Choroid plexus epithelial cell (primary cell): ENCODE measurements around the gene CRHR2.

Source experiments
- DNase-seq: peaks from one replicate; pipeline ENCODE4 v3.0.0-alpha.2; 2010; ENCODE audit warnings: low read depth
- H3K4me3 ChIP-seq: 2 replicates; pipeline ENCODE4 v1.5.1; 2011; ENCODE audit warnings: low read depth, mild to moderate bottlenecking, control low read depth, low read length, moderate library complexity
- CTCF ChIP-seq: conservative IDR thresholded peaks from 2 replicates; pipeline ENCODE4 v1.5.1; 2011; ENCODE audit warnings: low read depth, mild to moderate bottlenecking, control low read depth, inconsistent platforms, low read length, moderate library complexity

Gene CRHR2

DNA sequence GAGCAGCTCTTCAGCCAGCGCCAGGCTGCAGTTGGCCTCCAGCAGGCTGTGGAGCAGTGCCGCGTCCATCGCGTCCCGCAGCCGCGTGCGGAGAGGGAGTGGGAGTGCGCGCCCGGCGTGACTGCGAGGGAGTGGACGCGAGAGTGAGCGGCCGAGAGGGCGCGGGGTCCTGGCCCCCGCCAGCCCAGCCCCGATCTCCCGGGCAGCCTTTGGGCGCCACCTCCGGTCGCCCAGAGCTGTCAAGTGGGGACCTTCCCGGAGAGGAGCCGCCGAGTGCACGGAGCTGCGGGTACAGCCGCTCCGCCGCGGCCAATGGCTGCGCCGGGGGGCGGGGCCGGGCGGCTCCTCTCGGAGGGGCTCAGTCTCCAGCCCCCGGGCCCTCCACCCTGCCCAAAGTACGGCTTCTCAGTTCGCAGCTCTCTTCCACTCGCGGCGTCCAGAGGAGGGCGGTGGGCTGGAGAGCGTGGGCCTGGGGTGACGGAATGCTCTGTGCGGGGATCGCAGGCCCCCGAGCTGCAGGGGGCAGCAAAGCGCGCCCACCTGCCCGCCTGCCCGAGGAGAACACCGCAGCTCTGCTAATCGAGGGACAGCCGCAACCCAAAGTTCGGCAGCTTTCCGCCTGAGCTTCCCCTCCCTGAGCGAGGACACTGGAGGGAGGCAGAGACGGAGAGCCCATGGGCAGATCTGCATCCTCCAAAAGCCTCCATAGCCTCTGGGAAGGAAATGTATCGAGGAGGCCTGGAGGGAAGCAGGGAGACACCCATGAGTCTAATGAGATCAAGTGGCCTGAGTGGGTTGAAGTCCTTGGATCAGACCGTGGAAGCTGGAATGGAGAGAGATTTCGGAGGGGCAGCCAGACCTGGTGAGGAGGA is at the start of gene CRHR2:
TSS of gene CRHR2 (minus strand) at position 245 of the 872 bp plus-strand sequence. CDS start at position 69, 176 bp downstream.
- DNase-seq: no peak
- peak; percentile 21 for TF ChIP-seq CTCF
- no peak within 1 kb of the TSS for H3K4me3 ChIP-seq

GRCh38 chr7:30731581-30731980 is 49.3 kb upstream of the CRHR2 start:
- H3K4me3 ChIP-seq: no peak overlapping the region
- no peak for TF ChIP-seq CTCF
- DNase-seq: no peak

DNA sequence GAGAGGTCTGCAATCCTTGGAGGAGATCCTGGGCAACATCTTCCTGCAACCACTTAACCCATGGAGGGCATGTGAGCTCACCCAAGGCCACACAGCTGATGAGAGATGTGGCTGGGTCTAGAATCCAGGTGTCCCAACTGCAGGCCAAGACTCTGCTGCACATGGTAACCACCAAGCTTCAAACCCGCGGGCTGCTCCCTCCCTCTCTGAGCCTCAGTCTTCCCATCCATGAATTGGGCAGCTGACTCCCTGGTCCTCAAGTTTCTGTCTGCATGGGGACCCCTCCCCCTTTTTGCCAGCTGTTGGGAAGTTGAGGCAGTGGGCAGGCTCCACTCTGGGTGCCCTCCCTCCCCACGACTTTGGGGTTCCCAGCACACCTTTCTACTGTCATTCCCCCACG is 48.7 kb upstream of the CRHR2 start:
- no peak for TF ChIP-seq CTCF
- no peak for DNase-seq
- H3K4me3 ChIP-seq: no peak overlapping the region

DNA sequence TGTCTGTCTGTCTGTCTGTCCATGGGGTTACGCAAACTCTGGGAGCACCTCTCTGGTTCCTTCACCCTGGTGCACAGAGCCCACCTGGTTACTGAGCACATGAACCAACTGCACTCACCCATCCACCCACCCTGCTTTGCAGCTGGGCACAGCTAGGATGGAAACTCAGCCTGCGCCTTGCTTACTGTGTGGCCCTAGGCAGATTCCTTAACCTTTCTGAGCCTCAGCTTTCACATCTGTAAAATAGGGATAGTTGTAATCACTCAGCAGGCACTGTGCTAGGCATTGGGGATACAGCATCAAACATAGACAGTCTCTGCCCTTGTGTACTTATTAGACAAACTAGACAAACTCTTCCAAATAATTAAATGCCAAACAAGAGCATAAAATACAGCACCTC is 47.8 kb upstream of the CRHR2 start:
- TF ChIP-seq CTCF: no peak
- no peak overlapping the region for H3K4me3 ChIP-seq
- DNase-seq: no peak

- DNase-seq: no peak
- no peak overlapping the region for H3K4me3 ChIP-seq
- TF ChIP-seq CTCF: no peak
These were observed 47.4 kb upstream of the CRHR2 start for GRCh38 chr7:30729642-30730041.

DNA sequence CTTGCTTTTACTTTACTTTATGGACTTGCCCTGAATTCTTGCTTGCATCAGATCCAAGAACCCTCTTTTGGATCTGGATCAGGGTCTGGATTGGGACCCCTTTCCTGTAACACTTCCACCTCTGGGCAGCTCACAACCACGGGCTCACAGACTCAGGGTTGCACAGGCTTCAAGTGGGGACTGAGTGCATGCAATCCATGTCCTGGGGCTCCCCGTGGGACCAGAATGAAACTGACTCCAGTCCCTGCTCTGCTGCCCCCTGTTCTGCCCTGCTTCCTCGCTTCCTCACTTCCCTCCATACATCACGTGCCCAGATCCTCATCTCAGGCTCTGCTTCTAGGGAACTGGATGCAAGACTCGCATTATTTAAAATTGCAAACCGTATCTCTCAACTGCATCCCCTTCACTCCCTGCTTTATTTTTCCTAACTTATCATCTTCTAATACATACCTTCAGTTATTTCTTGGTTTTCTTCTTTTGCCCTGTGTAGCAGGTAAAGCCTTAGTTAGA is 46.4 kb upstream of the CRHR2 start:
- H3K4me3 ChIP-seq: no peak overlapping the region
- TF ChIP-seq CTCF: no peak
- no peak for DNase-seq
